BLaER1 treated with 17β-estradiol and CSF1 and Interleukin-3, amounts not matched to agents 10 nM and 100 nM (cell line): ENCODE results near the gene UNKL.

Experiments used
- H3K27ac ChIP-seq, 11 experiments: shearing (Covaris generic); formaldehyde crosslinking; 2 replicates each; pipeline ENCODE4 v1.8.1; 2022
- H3K27me3 ChIP-seq, 11 experiments: shearing (Covaris generic); formaldehyde crosslinking; 2 replicates each; pipeline ENCODE4 v1.8.1; 2022
- H3K36me3 ChIP-seq, 11 experiments: shearing (Covaris generic); formaldehyde crosslinking; 2 replicates each; pipeline ENCODE4 v1.8.1; 2022
- H3K4me1 ChIP-seq, 10 experiments: shearing (Covaris generic); formaldehyde crosslinking; 2 replicates each; pipeline ENCODE4 v1.8.1; 2022
- H3K4me2 ChIP-seq, 11 experiments: shearing (Covaris generic); formaldehyde crosslinking; 2 replicates each; pipeline ENCODE4 v1.8.1; 2022
- H3K4me3 ChIP-seq, 10 experiments: shearing (Covaris generic); formaldehyde crosslinking; 2 replicates each; pipeline ENCODE4 v1.8.1; 2022
- H3K9ac ChIP-seq, 11 experiments: shearing (Covaris generic); formaldehyde crosslinking; 2 replicates each; pipeline ENCODE4 v1.8.1; 2022
- H3K9me3 ChIP-seq, 11 experiments: shearing (Covaris generic); formaldehyde crosslinking; replicated peaks in 1 of 11; 2 replicates each; pipeline ENCODE4 v1.8.1; 2022
- H4K20me1 ChIP-seq, 11 experiments: shearing (Covaris generic); formaldehyde crosslinking; 2 replicates each; pipeline ENCODE4 v1.8.1; 2022
- Cebpa-rat ChIP-seq, 11 experiments: shearing (Covaris generic); IDR thresholded peaks; 2 replicates each; pipeline ENCODE4 v1.8.1; 2022

The UNKL gene

DNA sequence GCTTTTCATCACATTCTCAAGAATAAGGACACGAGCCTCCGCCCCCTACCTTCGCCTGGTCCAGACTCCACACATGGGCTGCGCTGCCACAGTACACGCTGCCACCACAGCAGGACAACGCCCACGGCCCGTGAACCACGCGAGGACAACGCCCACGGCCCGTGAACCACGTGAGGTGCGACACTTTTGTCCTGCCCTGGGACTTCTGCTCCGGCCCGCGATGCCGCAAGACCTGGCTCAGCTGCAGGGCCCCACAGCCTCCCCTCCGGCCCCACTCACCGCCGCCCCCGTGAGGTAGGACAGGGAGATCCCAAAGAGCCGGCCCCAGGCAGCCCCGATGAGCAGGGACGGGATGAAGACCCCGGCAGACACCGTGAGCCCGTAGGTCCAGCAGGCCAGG is 35.7 kb upstream of the UNKL start:
- Histone ChIP-seq H3K36me3 (peaks cover 88 to 99% (median 91%) of the 10 kb centered on the region in 11 experiments), H3K9ac (peak overlapping the region in 3 of 11 experiments; percentile 4 to 28 (median 10); a peak in 2 of 22 replicates), H3K4me2 (no peak overlapping the region), H3K9me3 (no peaks in the 10 kb centered on the region), H3K27me3 (no peaks in the 10 kb centered on the region), H3K4me1 (peaks cover 19 to 60% (median 44%) of the 10 kb centered on the region in 10 experiments), H3K27ac (peak overlapping the region in 4 of 11 experiments; percentile 19 to 42 (median 26); a peak in 6 of 22 replicates), H3K4me3 (no peak overlapping the region), H4K20me1 (peaks cover 0 to 91% (median 0%) of the 10 kb centered on the region in 11 experiments; a peak in 7 of 22 replicates)
- no peak for TF ChIP-seq Cebpa-rat (IDR thresholded peaks at IDR 0.05)

DNA sequence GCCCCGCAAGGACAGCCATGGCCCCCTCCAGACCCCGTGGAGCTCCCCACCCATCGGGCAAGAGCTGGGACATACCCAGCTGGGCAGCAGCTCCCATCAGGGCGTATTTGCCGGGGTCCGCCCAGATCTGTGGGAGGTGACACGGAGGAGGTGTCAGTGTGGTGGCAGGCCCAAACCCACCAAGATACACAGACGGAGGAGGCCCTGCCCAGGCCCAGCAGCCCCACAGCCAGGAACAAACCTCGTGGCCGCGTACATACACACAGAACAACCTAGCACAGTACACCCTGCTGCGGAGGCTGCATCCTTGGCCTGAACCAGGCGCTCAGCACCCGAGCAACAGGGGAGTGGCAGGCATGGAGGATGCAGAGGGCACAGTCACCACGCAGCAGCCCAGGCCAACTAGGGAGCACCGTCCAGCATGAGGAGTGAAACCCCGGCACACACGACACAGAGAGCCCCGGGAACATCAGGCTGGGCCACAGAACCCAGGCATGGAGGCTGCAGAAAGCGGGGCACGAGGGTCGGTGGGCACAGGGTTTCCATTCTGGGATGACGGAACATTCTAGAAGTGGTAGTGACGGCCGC is 34.8 kb upstream of the UNKL start:
- H3K27me3 ChIP-seq: no peaks in the 10 kb centered on the region
- 0 out of 22 replicates have a peak overlapping the region, but pooled peaks of 1 of the 11 experiments have one; percentile 23 for H3K9ac ChIP-seq
- peaks cover 78 to 89% (median 82%) of the 10 kb centered on the region in 11 experiments for H3K36me3 ChIP-seq
- no peak for TF ChIP-seq Cebpa-rat (IDR thresholded peaks at IDR 0.05)
- no peak overlapping the region for H3K4me3 ChIP-seq
- H3K4me1 ChIP-seq: peaks cover 28 to 60% (median 44%) of the 10 kb centered on the region in 10 experiments
- H3K4me2 ChIP-seq: no peak overlapping the region
- peaks cover 0 to 82% (median 0%) of the 10 kb centered on the region in 11 experiments; a peak in 7 of 22 replicates for H4K20me1 ChIP-seq
- H3K27ac ChIP-seq: peak overlapping the region in 1 of 11 experiments; percentile 42; a peak in 2 of 22 replicates
- H3K9me3 ChIP-seq: no peaks in the 10 kb centered on the region

DNA sequence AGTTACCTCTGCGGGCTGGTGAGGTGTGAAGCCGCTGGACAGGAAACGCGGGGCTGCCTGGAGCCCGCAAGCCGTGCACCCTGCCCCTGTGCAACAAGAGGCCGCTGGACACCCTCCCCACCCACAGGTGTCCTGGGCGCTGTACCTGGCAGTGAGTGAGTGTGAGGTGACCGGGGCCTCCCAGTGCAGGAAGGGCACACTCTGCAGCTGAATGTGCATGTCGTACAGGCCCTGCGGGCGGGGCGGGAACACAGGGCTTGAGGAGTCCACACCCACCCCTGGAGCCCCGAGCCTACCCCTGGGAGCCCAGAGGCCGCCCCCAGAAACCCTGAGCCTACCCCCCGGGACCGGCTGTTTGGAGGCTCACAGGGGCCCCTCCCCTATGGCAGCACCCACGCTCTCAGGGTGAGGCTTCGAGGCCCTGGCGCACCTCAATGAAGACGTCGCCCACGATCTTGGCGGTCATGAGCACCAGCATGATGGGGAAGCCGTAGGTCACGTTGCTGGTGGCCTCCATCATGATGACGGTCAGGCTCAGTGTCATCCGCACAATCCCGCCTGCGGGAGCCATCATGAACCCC is 34.1 kb upstream of the UNKL start:
- peaks cover 72 to 83% (median 75%) of the 10 kb centered on the region in 11 experiments for H3K36me3 ChIP-seq
- no peaks in the 10 kb centered on the region for H3K27me3 ChIP-seq
- H4K20me1 ChIP-seq: peaks cover 0 to 75% (median 0%) of the 10 kb centered on the region in 11 experiments; a peak in 7 of 22 replicates
- H3K9ac ChIP-seq: no peak overlapping the region
- H3K4me2 ChIP-seq: no peak overlapping the region
- no peak overlapping the region for H3K27ac ChIP-seq
- H3K4me3 ChIP-seq: no peak overlapping the region
- H3K4me1 ChIP-seq: peaks cover 30 to 60% (median 44%) of the 10 kb centered on the region in 10 experiments
- no peak for TF ChIP-seq Cebpa-rat (IDR thresholded peaks at IDR 0.05)
- no peaks in the 10 kb centered on the region for H3K9me3 ChIP-seq

DNA sequence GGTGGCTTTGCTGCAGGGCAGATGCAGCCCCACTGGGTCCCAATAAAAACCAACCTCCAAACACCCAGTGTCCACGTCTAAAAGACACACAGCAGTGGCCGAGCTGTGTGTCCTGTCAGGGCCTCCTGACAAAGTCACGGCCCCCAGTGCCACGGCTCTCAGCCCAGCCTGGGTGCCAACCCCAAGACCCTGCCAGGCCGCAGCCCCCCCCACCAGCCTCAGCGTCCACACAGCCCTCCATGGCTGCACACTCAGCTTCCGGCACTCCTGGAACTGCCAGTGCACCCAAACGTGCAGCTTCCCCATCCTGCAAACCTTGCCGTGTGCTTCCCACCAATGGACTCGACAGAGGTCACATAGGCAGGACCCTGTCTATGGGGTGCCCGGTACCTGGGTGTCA is 33.5 kb upstream of the UNKL start:
- TF ChIP-seq Cebpa-rat (IDR thresholded peaks at IDR 0.05): no peak
- Histone ChIP-seq H4K20me1 (peaks cover 0 to 70% (median 0%) of the 10 kb centered on the region in 11 experiments; a peak in 7 of 22 replicates), H3K4me2 (no peak overlapping the region), H3K4me3 (no peak overlapping the region), H3K36me3 (peaks cover 65 to 76% (median 68%) of the 10 kb centered on the region in 11 experiments), H3K9ac (no peak overlapping the region; a peak in 1 of 22 replicates), H3K9me3 (no peaks in the 10 kb centered on the region), H3K27me3 (no peaks in the 10 kb centered on the region), H3K4me1 (peaks cover 30 to 61% (median 46%) of the 10 kb centered on the region in 10 experiments), H3K27ac (0 out of 22 replicates have a peak overlapping the region, but pooled peaks of 1 of the 11 experiments have one; percentile 10)

DNA sequence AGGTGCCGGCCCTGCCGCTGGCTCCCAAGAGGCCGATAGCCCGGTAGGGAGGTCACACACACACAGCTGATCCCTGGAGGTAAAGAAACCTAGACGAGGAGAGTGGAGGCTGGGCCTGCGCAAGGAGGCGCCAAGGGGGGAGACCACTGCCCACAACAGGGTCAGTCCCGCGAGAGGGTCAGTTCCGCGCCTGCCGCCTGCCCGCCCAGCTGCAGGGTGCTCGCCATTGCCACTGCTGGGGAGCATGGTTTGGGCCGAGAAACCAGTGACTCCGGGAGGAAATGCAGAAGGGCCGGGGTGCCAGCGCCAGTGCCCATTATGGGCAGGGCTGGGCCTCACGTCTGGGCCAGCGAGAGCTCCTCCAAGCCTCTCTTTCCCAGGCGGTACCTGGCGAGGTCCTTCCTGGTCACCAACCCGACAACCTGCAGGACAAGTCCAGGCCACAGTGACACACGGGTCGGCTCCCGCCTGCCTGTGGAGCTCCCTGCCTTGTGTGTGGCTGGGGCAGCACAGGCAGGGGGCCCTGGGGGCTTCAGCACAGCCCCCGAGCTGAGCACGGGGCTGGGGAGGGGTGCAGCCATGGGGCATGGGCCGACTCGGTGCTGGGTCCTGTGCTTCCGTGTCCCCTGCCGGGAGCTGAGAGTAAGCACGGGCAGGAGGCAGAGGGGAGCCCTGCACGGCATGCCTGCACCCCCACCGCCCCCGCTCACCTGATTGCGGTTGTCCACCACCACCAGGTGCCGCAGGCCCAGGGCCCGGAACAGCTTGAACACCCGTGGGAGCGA is 32.0 kb upstream of the UNKL start:
- H3K4me1 ChIP-seq: peaks cover 30 to 65% (median 51%) of the 10 kb centered on the region in 10 experiments
- TF ChIP-seq Cebpa-rat (IDR thresholded peaks at IDR 0.05): no peak

DNA sequence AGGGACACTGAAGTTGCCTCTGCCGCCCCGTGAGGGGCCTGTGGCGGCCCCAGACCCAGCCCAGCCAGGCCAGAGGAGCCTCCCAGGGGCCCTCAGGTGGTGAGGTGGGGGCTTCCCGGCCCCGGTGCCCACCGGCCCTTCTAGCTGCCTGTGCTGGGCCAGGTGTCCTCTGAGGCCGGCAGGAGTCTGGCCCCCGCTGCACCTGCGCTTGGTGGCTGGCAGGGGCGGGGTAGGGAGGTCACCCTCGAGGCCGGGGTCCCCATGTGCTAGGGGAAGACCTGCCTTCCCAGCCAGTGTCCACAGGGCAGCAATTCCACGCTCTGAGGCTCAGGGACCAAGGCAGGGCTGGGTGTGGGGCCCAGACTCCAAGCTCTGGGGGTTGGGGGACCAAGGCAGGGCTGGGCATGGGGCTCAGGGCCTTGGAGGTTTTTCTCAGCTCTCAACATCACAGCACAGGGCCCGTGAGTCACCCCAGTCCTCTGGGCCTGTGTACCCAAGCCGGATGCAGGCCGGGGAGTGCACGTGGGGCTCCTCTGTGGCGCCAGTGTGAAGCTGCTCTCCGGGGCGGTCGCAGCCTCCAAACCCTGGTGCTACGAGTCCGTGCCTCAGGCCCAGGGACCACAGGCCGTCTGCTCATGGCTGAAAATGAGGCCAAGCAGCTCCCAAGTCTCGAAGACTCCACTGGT is 31.2 kb upstream of the UNKL start:
- Histone ChIP-seq H3K9me3 (no peaks in the 10 kb centered on the region), H3K27ac (peak overlapping the region; percentile 23 to 98 (median 93); a peak in 21 of 22 replicates), H3K4me2 (peak overlapping the region; percentile 90 to 100 (median 97)), H4K20me1 (peaks cover 0 to 54% (median 0%) of the 10 kb centered on the region in 11 experiments; a peak in 7 of 22 replicates), H3K27me3 (no peaks in the 10 kb centered on the region), H3K36me3 (peaks cover 42 to 53% (median 45%) of the 10 kb centered on the region in 11 experiments), H3K4me1 (peaks cover 30 to 71% (median 54%) of the 10 kb centered on the region in 10 experiments), H3K9ac (peak overlapping the region; percentile 69 to 89 (median 82); a peak in 21 of 22 replicates), H3K4me3 (peak overlapping the region in 8 of 10 experiments; percentile 17 to 38 (median 32); a peak in 6 of 20 replicates)
- TF ChIP-seq Cebpa-rat (IDR thresholded peaks at IDR 0.05): no peak

More for the DNA sequence above, 32.0 kb upstream of the UNKL start:
- Histone ChIP-seq H3K27ac (peak overlapping the region in 10 of 11 experiments; percentile 69 to 98 (median 94); a peak in 19 of 22 replicates), H3K4me2 (peak overlapping the region; percentile 90 to 100 (median 97)), H3K9me3 (no peaks in the 10 kb centered on the region), H3K9ac (peak overlapping the region; percentile 69 to 89 (median 82); a peak in 20 of 22 replicates), H3K36me3 (peaks cover 50 to 61% (median 54%) of the 10 kb centered on the region in 11 experiments), H3K4me3 (no peak overlapping the region; a peak in 2 of 20 replicates), H3K27me3 (no peaks in the 10 kb centered on the region), H4K20me1 (peaks cover 0 to 58% (median 0%) of the 10 kb centered on the region in 11 experiments; a peak in 7 of 22 replicates)

DNA sequence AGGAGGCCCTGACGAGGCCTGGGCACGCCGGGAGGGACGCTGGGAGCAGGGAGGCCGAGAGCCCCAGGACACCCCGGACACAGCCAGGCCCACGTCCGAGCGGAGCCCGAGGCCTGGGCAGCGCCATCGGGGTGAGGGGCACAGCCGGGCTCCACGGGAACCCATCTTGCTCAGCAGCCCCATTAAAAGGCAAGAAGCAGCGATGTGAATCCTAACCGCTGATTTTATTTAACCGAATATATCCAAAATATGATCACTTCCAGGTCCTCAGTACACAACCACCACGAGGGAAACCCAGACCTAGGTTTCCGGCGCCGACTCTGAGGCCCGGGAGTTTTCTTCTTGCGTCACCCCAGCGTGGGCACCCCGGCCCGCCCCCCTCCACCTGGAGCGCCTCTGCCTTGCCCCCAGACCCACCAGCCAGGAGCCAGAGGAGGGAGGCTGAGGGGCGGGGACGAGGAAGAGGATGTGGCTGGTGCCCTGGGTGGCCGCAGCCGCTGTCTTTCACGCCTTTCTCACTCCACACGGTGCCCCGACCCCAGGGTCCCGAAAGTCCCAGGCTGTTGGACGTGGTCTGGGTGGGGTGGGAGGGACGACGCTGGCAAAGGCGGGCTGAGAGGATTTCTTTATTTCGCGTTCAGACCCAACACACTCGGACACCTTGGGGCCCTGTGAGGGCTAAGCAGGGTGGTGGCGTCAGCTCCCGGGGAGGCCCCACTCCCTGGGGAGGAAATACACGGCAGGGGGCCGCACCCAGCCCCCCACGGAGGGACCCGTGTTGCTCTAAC is 30.4 kb upstream of the UNKL start:
- H3K4me2 ChIP-seq: peak overlapping the region; percentile 90 to 100 (median 97)
- no peaks in the 10 kb centered on the region for H3K9me3 ChIP-seq
- peaks cover 35 to 46% (median 38%) of the 10 kb centered on the region in 11 experiments for H3K36me3 ChIP-seq
- peaks cover 0 to 46% (median 0%) of the 10 kb centered on the region in 11 experiments; a peak in 7 of 22 replicates for H4K20me1 ChIP-seq
- peak in 1 of 11 experiments; percentile 38; a peak in 2 of 22 replicates for TF ChIP-seq Cebpa-rat (IDR thresholded peaks at IDR 0.05)
- H3K4me1 ChIP-seq: peaks cover 30 to 73% (median 56%) of the 10 kb centered on the region in 10 experiments
- peak overlapping the region; percentile 23 to 98 (median 93); a peak in 21 of 22 replicates for H3K27ac ChIP-seq
- H3K9ac ChIP-seq: peak overlapping the region; percentile 69 to 89 (median 82); a peak in 21 of 22 replicates
- H3K4me3 ChIP-seq: peak overlapping the region in 8 of 10 experiments; percentile 17 to 38 (median 32); a peak in 7 of 20 replicates
- no peaks in the 10 kb centered on the region for H3K27me3 ChIP-seq
